HG03378 (cell line): ENCODE data around the gene SSTR3.

ENCODE experiments used
- ATAC-seq: cut with Tn5 transposase; IDR thresholded peaks from one replicate; pipeline ENCODE4 v1.9.1; 2021; ENCODE audit warnings: mild to moderate bottlenecking, moderate library complexity; ENCODE audit not compliant: unreplicated experiment

The SSTR3 gene

DNA sequence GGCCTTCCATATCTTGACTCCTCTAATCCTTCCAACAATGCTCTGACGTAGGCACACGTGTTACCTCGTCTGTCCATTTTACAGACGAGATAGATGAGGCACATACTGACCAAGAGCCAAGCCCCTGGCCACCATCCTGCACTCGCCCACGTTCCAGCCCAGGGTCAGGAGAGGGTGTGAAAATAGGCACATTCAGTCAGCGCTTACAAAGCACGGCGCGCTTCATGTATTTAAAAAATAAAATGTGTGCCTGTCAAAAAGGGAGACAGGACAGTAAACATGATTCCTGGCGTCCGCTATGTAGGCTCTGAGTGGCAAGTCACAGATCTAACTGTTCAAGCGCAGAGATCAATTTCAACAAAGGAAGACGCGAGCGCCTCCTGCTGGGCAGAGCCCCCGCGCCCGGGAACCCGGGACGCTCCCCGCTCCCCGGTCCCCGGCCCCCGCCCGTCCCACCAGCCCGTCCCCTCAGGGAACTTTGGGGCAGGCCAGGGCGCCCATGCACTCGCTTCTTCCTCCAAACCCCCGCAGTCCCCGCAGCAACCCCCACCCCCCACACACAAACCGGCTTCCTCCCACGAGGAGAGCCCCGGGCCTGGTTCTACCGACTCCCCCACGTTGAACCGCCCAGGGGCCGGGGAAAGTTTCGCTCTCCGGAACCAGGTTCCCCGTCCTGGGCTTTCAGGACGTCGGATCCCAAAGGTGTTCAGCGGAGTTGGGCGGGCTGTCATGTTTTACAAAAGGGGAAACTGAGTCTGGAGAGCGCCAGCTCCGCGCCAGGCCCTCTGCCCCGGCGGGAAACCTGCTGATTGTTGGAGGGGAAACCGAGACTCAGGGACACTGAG lies 13.8 kb downstream of the SSTR3 start:
- ATAC-seq = no peak

DNA sequence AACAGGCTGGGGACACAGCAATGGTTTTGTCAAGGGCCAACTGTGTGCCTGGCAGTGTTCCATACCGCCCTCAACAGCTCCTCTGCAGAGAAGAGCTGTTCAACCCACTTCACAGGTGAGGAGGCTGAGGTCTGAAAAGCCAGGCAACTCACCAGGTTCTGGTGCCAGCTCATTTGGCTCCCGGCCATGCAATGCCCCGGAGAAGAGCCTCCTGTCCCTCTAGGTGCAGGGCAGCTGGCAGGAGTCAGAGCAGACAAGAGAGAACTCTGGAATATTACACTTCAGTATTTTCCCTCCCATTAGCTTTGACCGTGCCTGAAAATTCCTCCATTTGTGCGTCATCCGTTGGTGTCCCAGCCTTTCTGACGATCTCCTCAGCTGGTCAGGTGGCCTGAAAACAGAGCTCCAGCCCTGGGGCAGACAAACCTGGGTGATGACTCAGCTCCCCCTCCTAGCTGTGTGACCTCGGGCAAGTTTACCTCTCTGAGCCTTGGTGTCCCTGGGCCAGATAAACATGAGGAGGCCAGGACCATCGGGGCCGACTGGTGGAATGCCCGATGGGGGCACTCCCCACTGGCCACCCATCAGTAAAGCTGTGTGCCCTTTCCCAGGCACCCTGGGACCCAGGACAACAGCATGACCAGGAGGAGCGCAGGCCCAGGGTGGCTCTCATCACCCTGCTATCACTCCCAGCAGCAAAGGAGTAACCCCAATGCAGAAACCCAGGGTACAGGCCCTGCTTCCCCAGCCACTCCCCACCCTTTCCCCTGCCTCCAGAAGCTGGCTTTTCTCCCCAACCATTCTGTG lies 14.6 kb downstream of the SSTR3 start:
- no peak for ATAC-seq

DNA sequence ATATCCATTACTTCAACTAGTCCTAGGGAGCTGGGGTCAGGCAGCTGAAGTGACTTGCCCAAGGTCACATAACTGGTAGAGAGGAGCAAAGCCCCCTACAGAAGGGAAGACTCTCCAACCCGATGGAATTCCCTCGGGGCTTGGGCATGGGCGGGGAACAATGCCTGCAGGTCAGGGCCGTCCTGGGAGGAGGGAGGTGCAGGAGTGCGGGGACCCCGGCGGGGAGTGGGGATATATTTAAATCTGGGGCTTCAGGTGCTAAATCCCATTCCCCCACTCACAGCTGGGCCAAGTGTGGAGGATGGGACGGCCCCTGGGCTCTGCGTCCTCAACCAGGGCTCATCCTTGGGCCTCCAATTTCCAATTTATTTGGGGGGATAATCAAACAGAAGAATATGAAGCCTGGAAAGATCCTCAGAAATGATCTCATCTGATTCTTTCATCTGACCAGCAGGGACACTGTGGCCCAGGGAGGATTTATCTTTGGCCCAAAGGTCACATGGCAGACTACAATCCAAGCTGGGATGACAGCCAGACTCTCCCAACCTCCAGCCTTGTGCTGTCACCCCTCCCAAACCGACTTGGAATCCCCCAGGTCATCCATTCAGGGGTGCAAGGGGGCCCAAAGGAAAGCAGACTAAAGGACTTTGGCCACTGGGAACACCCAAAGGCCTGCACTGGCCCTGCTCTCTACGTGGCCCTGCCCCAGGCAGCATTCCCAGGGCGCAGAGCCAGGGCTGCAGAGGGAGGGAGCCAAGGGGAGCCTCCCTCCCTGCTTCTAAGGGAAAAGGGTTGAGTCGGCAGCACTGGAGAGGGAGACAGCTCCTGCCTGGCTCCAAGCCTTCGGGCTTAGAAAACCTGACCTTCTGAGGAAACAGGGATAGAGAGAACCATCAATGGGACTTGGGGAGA lies 15.5 kb downstream of the SSTR3 start:
- no peak for ATAC-seq

DNA sequence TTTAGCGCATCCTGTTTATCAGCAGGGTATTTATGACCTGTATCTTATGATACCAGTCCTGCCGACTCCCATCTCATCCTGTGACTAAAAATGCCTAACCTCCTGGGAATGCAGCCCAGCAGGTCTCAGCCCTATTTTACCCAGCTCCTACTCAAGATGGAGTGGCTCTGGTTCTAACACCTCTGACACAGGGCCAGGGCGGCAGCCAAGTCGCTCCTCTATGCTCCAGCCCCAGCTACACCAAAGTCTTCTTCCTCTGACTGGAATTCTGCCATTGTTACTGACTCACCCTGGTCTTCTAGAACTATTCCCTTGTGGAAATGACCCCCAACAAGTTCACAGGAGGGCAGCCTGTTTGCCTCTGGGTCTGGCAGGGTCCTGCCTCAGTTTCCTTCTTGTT lies 16.4 kb downstream of the SSTR3 start:
- no peak for ATAC-seq

DNA sequence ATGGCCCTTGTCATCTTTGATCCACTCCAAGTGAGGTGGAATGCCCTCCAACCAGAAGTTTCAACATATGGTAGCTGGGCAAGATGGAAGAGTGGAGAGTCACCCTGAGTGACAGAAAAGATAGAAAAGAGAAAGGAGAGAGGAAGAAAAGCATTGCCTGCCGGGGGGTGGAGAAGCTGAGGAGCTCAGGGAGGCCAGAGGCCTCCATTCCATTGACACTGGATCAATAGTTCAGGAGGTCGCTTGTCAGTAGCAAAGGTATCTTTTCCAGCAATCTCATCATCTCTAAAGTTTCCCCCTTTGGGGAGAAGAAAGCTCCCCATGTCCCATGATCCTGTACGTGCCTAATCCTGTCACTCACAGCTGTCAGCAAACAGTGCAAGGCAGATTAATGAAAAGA lies 17.5 kb downstream of the SSTR3 start:
- ATAC-seq = no peak

DNA sequence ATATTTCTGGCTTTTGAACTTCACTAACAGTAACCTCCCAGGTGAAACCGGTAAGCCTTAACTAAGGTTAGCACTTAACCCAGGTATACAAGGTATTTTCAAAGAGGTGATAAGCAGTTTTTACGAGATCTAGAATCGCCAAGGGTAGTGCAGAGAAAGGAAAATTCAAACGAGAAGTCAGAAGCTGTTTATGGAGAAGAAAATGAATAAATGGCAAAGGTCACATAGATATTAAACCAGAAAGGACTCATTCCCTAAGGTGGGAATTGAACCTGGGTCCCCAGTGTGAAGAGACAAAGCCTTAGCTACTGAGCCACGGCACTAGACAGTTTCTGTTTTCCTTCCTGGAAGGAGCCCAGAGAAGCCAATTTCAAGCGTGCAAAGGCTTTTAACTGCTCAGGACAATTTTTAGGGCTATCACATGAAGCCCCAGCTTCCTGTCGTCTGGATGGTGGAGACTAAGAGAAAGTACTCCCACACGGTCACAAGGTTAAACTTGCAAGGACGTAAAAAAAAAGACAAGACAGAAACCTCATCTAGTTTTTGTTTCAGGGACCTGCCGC lies 18.6 kb downstream of the SSTR3 start:
- ATAC-seq = no peak

DNA sequence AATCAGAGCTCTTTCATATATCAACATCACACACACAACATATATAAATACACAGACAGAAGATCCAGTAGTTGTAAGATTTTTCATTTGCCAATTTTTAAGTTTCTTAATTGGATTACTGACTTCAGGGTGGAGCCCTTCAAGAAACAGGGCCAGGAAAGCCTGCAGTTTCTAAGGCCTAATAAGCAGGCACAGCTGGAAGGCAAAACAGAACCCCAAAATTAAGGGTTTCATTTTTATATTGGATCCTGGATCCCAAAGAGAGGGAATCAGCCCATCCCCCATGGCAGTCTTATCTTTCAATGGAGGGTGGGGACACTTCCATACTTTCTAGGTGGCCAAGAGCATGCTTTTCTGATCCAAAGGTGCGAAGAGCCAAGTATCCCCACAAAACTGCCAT lies 19.5 kb downstream of the SSTR3 start:
- no peak for ATAC-seq

DNA sequence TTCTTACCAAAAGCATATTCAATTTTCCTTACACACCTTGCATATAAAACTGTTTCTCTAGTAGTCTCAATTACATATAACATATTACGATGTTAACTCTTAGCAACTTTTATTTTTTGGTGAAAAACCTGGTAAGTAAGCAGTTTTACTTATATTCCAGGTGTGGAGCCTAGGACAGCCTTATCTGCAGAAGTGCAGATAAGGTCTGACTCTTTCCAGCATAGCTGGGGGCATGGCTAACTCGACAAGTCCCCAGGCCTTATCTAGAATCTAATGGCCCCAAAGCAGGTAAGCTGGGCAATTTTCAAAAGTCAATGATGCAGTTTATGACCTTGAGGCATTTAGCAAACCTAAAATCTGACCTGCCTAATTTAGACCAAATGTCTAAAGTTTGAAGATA lies 20.1 kb downstream of the SSTR3 start:
- no peak for ATAC-seq

DNA sequence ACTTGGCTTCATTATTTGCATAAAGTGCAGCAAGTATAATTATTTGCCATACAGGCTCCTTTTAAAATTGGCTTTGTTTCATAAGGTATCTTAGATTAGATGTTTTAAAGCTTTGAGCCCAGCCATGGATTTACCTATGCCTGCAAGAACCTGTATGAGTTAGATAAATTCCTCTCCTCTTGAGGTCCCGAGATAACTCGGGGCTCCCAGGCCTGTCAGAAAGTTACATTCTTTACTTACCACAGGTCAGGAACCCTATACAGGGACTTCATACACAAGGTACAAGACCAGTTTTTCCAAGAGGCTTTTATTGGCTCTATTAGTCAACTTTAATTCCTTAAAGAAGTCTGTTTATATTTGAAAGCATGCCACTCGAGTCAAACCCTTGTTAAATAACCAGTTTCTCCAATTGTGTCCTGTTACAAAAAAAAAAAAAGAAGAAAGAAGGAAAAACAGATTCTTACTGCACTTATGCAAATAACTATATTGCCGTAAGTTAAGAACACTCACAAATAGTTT lies 22.0 kb downstream of the SSTR3 start:
- no peak for ATAC-seq

DNA sequence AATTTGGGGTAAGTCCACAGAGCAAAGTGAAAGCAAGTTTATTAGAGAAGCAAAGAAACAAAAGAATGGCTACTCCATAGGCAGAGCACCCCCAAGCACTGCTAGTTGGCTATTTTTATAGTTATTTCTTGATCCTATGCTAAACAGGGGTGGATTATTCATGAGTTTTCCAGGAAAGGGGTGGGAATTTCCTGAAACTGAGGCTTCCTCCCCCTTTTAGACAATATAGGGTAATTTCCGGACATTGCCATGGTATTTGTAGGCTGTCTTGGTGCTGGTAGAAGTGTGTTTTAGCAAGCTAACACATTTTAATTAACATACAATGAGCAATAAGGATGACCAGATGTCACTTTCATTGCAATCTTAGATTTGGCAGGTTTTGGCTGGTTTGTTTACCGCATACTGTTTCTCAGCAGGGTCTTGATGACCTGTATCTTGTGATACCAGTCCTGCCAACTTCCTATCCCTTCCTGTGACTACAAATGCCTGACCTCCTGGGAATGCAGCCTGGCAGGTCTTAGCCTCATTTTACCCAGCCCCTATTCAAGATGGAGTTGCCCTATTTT lies 23.3 kb downstream of the SSTR3 start:
- ATAC-seq = no peak

DNA sequence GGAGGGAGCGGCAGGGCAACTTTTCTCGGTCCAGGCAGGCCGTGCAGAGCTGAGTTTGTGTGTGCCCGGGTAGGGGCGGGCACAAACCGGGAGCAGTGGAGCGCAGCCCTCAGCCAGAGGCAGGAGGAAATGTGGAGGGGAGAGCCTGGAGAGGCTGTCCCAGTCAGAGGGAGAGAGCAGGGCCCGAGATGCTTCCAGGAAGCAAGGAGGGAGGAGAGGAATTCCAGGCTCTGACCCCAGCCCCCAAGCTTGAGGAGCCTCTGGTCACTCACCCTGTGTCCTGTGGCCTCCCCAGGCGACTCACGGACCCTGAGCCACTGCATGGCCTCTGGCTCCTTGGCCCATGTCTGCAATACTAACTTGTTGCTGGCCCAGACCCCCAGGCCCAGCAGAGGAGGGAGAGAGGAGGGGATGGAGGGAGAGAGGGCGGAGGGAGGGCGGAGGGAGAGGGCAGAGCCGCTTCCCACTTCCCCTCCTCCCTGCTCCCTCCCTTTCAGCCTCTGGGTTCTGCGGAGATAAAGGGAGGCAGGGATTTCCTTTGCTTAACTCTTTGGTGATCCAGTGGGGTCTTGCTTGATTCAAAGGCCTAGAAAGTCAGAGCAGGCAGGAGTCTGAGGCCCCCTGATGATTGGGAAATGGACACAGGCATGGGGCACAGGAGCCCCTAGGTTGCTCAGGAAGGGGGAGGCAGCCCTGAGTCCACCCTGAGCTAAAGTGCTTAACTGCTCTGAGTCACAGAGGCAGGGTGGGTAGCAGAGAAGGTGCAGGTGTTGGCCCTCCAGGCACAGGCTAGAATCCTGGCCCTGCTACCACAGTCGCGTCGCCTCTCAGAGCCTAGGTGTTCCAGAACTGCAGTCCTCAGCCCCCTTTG lies 24.2 kb downstream of the SSTR3 start, which contains the start of gene C1QTNF6:
Gene C1QTNF6 (minus strand): TSS at position 357 of the 871 bp plus-strand sequence. CDS start 34 bp downstream, at position 323.
- ATAC-seq = no peak

DNA sequence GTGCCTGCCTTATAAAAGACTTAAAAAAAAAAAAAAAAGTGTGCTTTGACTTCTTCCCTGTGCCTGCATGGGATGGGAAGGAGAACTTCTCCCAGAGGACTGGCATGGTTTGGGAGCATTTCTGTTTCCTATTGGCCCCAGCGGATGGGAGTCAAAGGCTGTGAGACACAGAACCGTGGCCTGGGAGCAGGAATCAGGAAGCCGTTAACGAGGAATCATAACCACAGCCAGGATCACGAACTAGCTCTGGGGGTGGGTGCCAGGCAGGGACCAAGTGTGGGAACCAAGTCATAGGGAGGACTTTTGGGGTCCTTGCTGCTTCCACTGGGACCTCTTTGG lies 24.8 kb downstream of the SSTR3 start:
- ATAC-seq = no peak

DNA sequence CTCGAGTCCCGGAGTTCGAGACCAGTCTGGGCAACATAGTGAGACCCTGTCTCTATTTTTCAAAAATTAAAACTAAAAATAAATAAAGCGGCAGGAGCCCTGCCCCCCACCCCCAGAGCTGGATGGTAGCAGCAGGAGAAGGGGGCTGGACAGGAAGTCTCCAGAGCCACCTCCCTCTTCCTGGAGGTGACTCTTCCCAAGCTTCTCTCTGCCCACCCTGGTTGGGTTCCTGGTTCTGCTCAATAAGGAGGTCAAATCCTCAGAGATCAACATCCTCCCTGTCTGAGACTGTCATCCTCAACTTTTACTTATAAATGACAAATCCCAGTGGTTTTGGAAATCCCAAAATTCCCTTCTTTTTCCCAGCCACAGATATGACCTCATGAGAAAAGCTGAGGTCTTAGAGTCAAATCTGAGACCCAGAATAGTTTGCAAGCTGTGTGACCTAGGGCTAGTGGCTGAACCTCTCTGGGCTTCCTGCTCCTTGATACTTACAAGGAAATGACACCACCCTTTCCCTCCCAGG lies 25.2 kb downstream of the SSTR3 start:
- ATAC-seq = no peak

DNA sequence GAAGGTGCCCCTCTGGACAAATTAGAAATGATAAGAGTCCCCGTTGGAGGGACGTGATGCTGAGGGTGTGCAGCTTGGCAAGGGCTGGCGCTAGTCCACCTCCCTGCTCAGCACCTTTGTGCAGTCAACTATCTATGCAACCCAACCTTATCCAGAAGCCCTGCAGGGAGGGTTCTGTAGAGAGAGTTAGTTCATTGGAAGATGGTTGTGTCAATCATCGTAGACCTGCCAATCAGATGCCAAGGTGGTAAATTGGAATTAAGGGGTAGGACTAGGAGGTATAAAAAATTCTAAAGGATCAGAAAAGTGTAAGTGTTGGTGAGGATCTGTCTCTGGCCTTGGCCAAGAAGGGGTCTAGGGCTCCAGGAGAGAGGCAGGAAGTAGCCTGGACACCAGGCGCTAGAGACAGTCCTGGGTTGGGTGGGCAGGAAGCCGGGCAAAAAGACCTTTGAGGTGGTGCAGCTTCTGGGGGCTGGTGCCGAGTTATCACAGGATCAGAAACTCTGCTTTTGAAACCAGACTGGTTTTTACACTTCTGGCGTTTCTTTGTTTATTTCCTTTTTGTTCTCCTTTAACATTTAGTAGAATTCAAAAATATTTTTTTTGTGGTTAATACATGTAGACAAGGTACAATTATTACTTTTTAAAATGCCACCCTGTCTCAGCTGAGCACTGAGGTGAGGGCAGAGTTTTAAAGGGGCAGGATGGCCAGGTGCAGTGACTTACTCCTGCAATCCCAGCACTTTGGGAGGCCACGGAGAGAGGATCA lies 25.9 kb downstream of the SSTR3 start:
- no peak for ATAC-seq

DNA sequence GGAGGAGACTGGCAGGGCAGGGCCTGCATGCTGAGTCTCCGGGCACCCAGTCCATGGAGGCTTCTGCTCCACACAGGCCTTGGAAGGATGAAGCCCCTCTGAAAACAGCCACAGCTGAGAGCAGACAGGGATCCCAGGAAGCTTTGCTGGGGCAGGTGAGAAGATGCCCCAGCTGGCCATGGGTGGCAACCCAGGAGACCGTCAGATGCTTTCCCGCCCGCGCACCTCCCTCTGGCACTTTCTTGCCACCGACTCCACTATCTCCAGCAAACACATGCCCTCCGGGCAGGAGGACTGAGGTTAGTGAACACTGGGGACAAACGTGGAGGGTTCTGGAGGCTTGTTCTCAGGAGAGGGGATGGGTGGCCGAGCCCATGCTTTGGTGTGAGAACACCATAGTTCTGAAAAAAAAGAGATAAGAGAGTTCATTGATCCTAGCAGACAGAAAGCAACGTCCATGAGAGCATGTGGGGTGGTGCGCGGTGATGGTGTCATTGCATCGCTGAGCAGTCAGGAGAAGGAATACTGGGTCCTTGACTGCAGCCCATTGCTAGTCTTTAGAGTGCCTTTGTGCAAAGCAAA lies 26.5 kb downstream of the SSTR3 start:
- ATAC-seq = no peak

DNA sequence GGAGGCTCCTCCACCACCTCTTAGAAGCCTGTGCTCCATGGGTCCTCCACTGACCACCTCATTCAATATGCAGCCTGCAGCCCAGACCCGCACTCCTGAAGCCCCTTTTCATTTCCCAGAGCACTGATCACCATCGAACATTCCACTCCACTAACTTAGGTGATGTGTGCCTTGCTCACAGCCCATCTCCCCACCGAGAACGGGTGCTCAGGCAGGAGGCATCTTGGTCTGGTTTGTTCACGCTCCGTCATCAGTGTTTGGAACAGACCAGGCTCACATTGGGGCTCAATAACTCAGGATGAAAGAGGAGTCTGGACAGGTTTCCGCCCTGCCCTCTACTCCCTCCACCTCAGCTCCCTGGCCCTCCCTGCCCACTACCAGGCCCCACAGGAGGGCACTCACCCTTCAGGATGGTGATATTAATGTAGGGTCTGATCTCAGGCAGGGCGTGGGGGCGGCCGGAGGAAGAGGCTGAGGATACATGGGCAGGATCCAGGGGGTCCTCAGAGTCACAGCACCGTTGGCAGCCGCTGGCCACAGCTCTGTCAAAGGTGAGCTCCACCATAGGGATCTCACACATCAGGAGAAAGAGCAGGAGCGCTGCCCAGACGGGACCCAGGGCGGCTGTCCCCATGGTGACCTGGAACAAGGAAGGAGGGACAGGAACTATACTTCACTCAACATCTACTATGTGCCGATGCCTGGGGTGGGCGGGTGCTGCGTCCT lies 27.3 kb downstream of the SSTR3 start:
- ATAC-seq = no peak

DNA sequence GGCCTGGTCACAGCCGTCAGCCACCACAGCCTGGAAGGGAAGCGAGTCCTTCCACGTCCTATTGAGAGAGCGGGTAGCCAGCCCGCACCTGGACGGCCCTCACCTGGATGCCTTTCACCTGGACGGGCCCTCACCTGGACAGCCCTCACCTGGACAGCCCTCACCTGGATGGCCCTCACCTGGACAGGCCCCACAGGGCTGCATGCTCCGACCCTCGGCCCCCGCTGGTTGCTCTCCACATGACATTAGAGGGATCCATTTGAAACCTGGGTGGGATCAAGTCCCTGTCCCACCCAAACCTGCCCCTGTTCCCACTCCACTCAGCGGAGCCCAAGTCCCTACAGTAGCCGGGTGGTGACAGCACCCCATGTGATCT lies 27.9 kb downstream of the SSTR3 start:
- ATAC-seq = no peak
